Medulla oblongata (tissue), 1 donor: ENCODE measurements around the gene MAP3K2.

ENCODE experiments used
- DNase-seq: peaks from one replicate; pipeline ENCODE4 v3.0.0-alpha.2; 2015; ENCODE audit errors: extremely low spot score

MAP3K2 gene

GRCh38 chr2:127407091-127407490 lies 19.3 kb upstream of the MAP3K2 start:
- DNase-seq = no peak

GRCh38 chr2:127406454-127406853 lies 18.7 kb upstream of the MAP3K2 start:
- no peak for DNase-seq

GRCh38 chr2:127405255-127405610 lies 17.5 kb upstream of the MAP3K2 start:
- no peak for DNase-seq

- peak; percentile 74 for DNase-seq
These were observed 16.9 kb upstream of the MAP3K2 start for GRCh38 chr2:127404466-127405254.

- no peak for DNase-seq
These were observed 15.7 kb upstream of the MAP3K2 start for GRCh38 chr2:127403460-127403859.

- DNase-seq = no peak
These were observed 14.3 kb upstream of the MAP3K2 start for GRCh38 chr2:127401757-127402695.

- no peak for DNase-seq
These were observed 13.4 kb upstream of the MAP3K2 start for GRCh38 chr2:127400897-127401756.

- no peak for DNase-seq
These were observed 12.7 kb upstream of the MAP3K2 start for GRCh38 chr2:127400533-127400896.

GRCh38 chr2:127398239-127398590 lies 10.4 kb upstream of the MAP3K2 start:
- DNase-seq = peak; percentile 83

GRCh38 chr2:127397568-127398238 lies 9.9 kb upstream of the MAP3K2 start:
- no peak for DNase-seq

- DNase-seq = no peak
These were observed 6.7 kb upstream of the MAP3K2 start for GRCh38 chr2:127394492-127394891.

- DNase-seq = no peak
These were observed 5.2 kb upstream of the MAP3K2 start for GRCh38 chr2:127392828-127393578.

GRCh38 chr2:127392133-127392827 lies 4.5 kb upstream of the MAP3K2 start:
- no peak for DNase-seq

GRCh38 chr2:127389778-127390435 lies 2.1 kb upstream of the MAP3K2 start:
- peak; percentile 54 for DNase-seq

GRCh38 chr2:127388423-127389164 lies 819 bp upstream of the MAP3K2 start:
- no peak for DNase-seq

GRCh38 chr2:127386764-127387654 lies 766 bp downstream of the MAP3K2 start:
- peak; percentile 86 for DNase-seq

GRCh38 chr2:127386246-127386645 lies 1.5 kb downstream of the MAP3K2 start:
- no peak for DNase-seq

- DNase-seq = no peak
These were observed 3.2 kb downstream of the MAP3K2 start for GRCh38 chr2:127384529-127384928.
